MCF 10A (cell line): ENCODE results near the gene CHCHD3. TPM values are rescaled to one million over a fixed set of nuclear protein-coding genes. Genes with fewer than 3 reads are reported as not detected.

ENCODE experiments used
- BruUV-seq: library from RNA; stranded (reverse); fragments of 400-500 nt; replicated peaks from 2 replicates; lab custom pipeline; 2021; lab: Mats Ljungman, UMichigan
- CTCF ChIA-PET: fragments of 300-600 bp; sonication (Branson Sonifier 250); formaldehyde crosslinking; extraction: SDS; loops from one replicate; lab custom pipeline; 2021; ENCODE audit warnings: antibody characterized with exemption, inconsistent platforms; lab: Yijun Ruan, JAX
- POLR2A ChIA-PET: fragments of 300-600, 350-650 bp; sonication (Branson Sonifier 250); formaldehyde crosslinking; extraction: SDS; loops from one replicate; lab custom pipeline; 2020; ENCODE audit warnings: antibody characterized with exemption, inconsistent platforms; lab: Yijun Ruan, JAX
- DNase-seq: peaks from one replicate; pipeline ENCODE4 v3.0.0-alpha.2; 2018; ENCODE audit not compliant: unreplicated experiment
- H3K27ac Mint-ChIP-seq: one replicate; pipeline ENCODE4 v1.8.0; 2022; ENCODE audit warnings: mild to moderate bottlenecking, low read depth, mixed read lengths; ENCODE audit not compliant: unreplicated experiment
- H3K27me3 Mint-ChIP-seq: one replicate; pipeline ENCODE4 v1.8.0; 2022; ENCODE audit warnings: mixed read lengths; ENCODE audit not compliant: insufficient read depth, unreplicated experiment
- H3K36me3 Mint-ChIP-seq: one replicate; pipeline ENCODE4 v1.8.0; 2022; ENCODE audit warnings: mild to moderate bottlenecking, moderate library complexity, mixed read lengths; ENCODE audit not compliant: insufficient read depth, unreplicated experiment
- H3K4me1 Mint-ChIP-seq: one replicate; pipeline ENCODE4 v1.8.0; 2022; ENCODE audit warnings: mixed read lengths; ENCODE audit not compliant: insufficient read depth, unreplicated experiment
- H3K4me3 Mint-ChIP-seq: one replicate; pipeline ENCODE4 v1.8.0; 2022; ENCODE audit warnings: mild to moderate bottlenecking, moderate library complexity, mixed read lengths; ENCODE audit not compliant: unreplicated experiment
- H3K9me3 Mint-ChIP-seq: one replicate; pipeline ENCODE4 v1.8.0; 2022; ENCODE audit warnings: mixed read lengths; ENCODE audit not compliant: unreplicated experiment
- intact Hi-C: fragments of 100-400 bp; cut with micrococcal nuclease; formaldehyde crosslinking; loops from 2 replicates; pipeline ENCODE4 v1.14.1; 2022
- total RNA-seq: library from RNA; stranded (reverse); gene quantifications from 2 replicates; pipeline ENCODE4 v1.2.3, GENCODE V29; 2022
- TF ChIP-seq, protein P1 (sequence below): fragments of 200-600 bp; IDR thresholded peaks from one replicate; pipeline ENCODE4 v1.8.0; 2022; ENCODE audit warnings: antibody characterized with exemption, mild to moderate bottlenecking; ENCODE audit not compliant: unreplicated experiment

The CHCHD3 gene
- total RNA-seq, 1 experiment from 2014 or later: 102 TPM

DNA sequence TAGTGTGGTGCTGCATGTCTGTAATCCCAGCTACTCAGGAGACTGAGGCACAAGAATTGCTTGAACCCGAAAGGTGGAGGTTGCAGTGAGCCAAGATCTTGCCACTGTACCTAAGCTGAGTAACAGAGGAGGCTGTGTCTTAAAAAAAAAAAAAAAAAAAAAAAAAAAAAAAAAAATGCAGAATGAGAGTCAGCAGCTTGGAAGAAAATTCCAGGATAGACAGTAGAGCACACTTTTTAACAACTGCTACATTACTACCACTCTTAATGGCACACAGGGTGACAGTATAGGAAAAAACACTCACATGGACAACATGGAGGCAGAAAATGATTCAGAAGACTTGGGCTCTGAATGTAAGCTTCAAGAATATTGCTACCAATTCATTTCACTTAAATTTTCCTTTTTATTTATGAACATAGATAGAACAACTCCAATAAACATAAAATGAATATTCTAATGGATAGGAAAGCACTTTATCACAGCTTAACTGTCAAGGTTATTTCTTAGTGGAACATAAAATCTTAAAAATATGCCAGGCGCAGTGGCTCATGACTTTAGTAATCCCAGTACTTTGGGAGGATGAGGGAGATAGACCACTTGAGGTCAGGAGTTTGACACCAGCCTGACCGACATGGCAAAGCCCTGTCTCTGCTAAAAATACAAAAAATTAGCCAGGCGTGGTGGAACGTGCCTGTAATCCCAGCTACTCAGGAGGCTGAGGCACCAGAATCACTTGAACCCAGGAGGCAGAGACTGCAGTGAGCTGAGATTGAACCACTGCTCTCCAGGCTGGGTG, 31.5 kb downstream of the CHCHD3 start:
- no peaks in the 10 kb centered on the region for H3K9me3 Mint-ChIP-seq
- DNase-seq: no peak
- intact Hi-C loops: loop anchor here (10.0 kb wide), 1 partner anchor 384 kb away; no protein-coding TSS in a partner anchor
- no TSS peak for BruUV-seq
- ChIA-PET POLR2A (no interaction called here), CTCF (interaction anchor here (0.6 to 1.6 kb wide), 3 partner anchors 14 to 384 kb away, joined by 3 to 7 read pairs (median 4); no protein-coding TSS in a partner anchor)
- no peak overlapping the region for H3K4me3 Mint-ChIP-seq
- no peak overlapping the region for H3K27ac Mint-ChIP-seq
- TF ChIP-seq, protein P1, sequence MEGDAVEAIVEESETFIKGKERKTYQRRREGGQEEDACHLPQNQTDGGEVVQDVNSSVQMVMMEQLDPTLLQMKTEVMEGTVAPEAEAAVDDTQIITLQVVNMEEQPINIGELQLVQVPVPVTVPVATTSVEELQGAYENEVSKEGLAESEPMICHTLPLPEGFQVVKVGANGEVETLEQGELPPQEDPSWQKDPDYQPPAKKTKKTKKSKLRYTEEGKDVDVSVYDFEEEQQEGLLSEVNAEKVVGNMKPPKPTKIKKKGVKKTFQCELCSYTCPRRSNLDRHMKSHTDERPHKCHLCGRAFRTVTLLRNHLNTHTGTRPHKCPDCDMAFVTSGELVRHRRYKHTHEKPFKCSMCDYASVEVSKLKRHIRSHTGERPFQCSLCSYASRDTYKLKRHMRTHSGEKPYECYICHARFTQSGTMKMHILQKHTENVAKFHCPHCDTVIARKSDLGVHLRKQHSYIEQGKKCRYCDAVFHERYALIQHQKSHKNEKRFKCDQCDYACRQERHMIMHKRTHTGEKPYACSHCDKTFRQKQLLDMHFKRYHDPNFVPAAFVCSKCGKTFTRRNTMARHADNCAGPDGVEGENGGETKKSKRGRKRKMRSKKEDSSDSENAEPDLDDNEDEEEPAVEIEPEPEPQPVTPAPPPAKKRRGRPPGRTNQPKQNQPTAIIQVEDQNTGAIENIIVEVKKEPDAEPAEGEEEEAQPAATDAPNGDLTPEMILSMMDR: no peak
- peaks cover 26% of the 10 kb centered on the region for H3K4me1 Mint-ChIP-seq
- no peaks in the 10 kb centered on the region for H3K36me3 Mint-ChIP-seq
- H3K27me3 Mint-ChIP-seq: no peaks in the 10 kb centered on the region

DNA sequence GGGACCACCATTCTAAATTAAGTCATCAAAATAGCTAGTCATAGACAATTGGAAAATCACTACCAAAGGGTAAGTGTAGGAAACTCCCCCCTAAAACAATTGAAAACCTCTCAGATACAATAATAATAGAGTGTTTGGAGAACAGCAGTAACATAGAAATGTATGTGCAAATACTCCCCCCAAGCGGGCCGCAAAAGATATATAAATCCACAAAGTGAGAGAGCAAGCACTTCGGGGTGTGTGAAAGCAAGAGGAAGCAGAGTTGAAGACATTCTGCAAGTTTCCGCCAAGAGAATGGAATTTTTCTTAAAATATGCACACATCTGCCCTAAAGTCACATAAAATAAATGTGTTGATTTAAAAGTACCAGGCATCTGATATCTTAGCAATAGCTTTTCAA, 33.3 kb downstream of the CHCHD3 start:
- peaks cover 23% of the 10 kb centered on the region for H3K4me1 Mint-ChIP-seq
- no peak for DNase-seq
- H3K4me3 Mint-ChIP-seq: no peak overlapping the region
- ChIA-PET POLR2A (interaction anchor here (1.1 kb wide), 1 partner anchor 75 kb away, joined by 3 read pairs; no protein-coding TSS in a partner anchor), CTCF (interaction anchor here (0.6 kb wide), 1 partner anchor 1725 kb away, joined by 3 read pairs; no protein-coding TSS in a partner anchor)
- TF ChIP-seq, protein P1: no peak
- H3K27ac Mint-ChIP-seq: no peak overlapping the region
- H3K9me3 Mint-ChIP-seq: no peaks in the 10 kb centered on the region
- BruUV-seq: no TSS peak
- intact Hi-C loops: no loop called here
- no peaks in the 10 kb centered on the region for H3K36me3 Mint-ChIP-seq
- no peaks in the 10 kb centered on the region for H3K27me3 Mint-ChIP-seq

DNA sequence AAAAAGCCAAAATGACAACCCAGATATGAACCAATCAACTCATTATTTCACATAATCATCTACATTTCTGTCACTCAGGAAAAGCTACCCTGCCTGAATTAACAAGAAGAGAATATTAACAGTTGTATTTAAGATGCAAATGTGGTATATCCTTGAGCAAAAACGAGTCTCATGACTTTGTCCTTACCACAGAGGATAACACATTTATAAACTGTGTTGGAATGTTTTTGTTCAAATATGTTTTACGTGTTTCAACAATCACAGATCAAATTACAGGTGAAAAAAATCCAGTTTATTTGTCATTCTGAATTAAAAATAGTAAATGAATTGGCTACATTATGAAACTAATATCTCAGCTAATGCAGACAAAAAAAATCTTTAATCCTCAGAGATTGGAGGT, 34.6 kb downstream of the CHCHD3 start:
- no peaks in the 10 kb centered on the region for H3K9me3 Mint-ChIP-seq
- DNase-seq: no peak
- no peak overlapping the region for H3K27ac Mint-ChIP-seq
- ChIA-PET CTCF (no interaction called here), POLR2A (no interaction called here)
- no TSS peak for BruUV-seq
- TF ChIP-seq, protein P1: no peak
- peaks cover 10% of the 10 kb centered on the region for H3K4me1 Mint-ChIP-seq
- intact Hi-C loops: no loop called here
- H3K4me3 Mint-ChIP-seq: no peak overlapping the region
- no peaks in the 10 kb centered on the region for H3K36me3 Mint-ChIP-seq
- no peaks in the 10 kb centered on the region for H3K27me3 Mint-ChIP-seq

DNA sequence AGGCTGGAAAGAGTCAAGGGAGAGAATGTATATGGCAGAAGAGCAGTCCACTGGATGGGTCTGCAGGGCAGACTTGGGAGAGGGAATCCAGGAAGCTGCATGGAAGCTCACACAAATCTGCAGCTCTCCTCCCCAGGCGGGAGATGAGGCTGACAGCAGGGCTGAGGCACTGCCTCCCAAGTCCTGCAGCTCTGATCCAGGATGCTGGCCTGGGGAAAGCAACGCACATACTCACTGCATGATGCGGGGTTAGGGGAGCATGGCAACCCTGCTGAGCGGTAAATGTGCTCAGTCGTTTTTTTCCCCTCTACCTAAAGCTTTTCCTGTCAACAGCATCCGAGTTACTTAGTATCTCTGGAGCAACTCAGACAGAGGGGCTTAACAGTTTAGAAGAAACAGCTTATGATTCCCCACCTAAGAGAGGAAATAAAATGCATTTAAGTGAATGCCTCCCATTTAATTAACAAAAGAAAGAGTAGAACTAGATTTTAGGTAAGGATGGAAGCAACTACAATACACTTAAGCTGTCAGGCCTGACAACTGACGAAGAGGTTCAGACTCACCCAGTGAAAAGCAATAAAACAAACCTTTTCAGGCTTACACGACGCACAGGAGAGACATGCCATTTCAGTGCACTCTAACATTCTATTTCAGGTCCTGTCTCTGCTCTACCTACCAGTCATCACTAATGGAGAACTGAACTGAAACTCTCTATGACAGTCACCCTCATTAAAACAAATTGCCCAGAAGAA, 37.0 kb downstream of the CHCHD3 start:
- no peak overlapping the region for H3K27ac Mint-ChIP-seq
- intact Hi-C loops: no loop called here
- no peaks in the 10 kb centered on the region for H3K9me3 Mint-ChIP-seq
- no peak for DNase-seq
- no TSS peak for BruUV-seq
- no peaks in the 10 kb centered on the region for H3K27me3 Mint-ChIP-seq
- no peaks in the 10 kb centered on the region for H3K36me3 Mint-ChIP-seq
- H3K4me3 Mint-ChIP-seq: no peak overlapping the region
- ChIA-PET POLR2A (no interaction called here), CTCF (interaction anchor here (0.6 kb wide), 1 partner anchor 382 kb away, joined by 3 read pairs; no protein-coding TSS in a partner anchor)
- TF ChIP-seq, protein P1: no peak
- peaks cover 5% of the 10 kb centered on the region for H3K4me1 Mint-ChIP-seq
